HG03064 (cell line): ENCODE data around the gene PCDHGB3.
"Not testable (repeated sequence)": the region's sequence is repeated elsewhere in the genome, so short reads cannot be mapped to it uniquely, and the experiment has no call there.

Source experiments
- ATAC-seq: cut with Tn5 transposase; IDR thresholded peaks from one replicate; pipeline ENCODE4 v1.9.1; 2021; ENCODE audit warnings: low read depth; ENCODE audit not compliant: unreplicated experiment

PCDHGB3 gene

GRCh38 chr5:141389153-141390042, 19.4 kb downstream of the PCDHGB3 start:
- no peak for ATAC-seq

GRCh38 chr5:141392429-141393198, 22.6 kb downstream of the PCDHGB3 start, which contains the start of gene PCDHGA8:
Gene PCDHGA8, plus strand, starts transcription at chr5:141392633. Its CDS starts 181 bp downstream, at chr5:141392814.
- no peak for ATAC-seq

- no peak for ATAC-seq
These were observed 23.2 kb downstream of the PCDHGB3 start for GRCh38 chr5:141393267-141393666.

- not testable (repeated sequence) for ATAC-seq
These were observed 24.6 kb downstream of the PCDHGB3 start for GRCh38 chr5:141394401-141395187.

GRCh38 chr5:141397756-141398551, 27.9 kb downstream of the PCDHGB3 start, which contains the start of gene PCDHGB5:
Gene PCDHGB5, plus strand, starts transcription at chr5:141397947. Its CDS starts 181 bp downstream, at chr5:141398128.
- peak; percentile 98 for ATAC-seq

GRCh38 chr5:141398608-141399007, 28.6 kb downstream of the PCDHGB3 start:
- ATAC-seq: no peak

GRCh38 chr5:141399555-141400258, 29.7 kb downstream of the PCDHGB3 start:
- ATAC-seq: no peak

- ATAC-seq: no peak
These were observed 32.7 kb downstream of the PCDHGB3 start, which contains the start of gene PCDHGA9 for GRCh38 chr5:141402553-141403243. Gene PCDHGA9, plus strand, starts transcription at chr5:141402778. Its CDS starts 175 bp downstream, at chr5:141402953.

- ATAC-seq: no peak
These were observed 33.3 kb downstream of the PCDHGB3 start for GRCh38 chr5:141403387-141403786.

- not testable (repeated sequence) for ATAC-seq
These were observed 37.9 kb downstream of the PCDHGB3 start, which contains the start of gene PCDHGB6 for GRCh38 chr5:141407790-141408505. Gene PCDHGB6, plus strand, starts transcription at chr5:141408021. Its CDS starts 182 bp downstream, at chr5:141408203.

- no peak for ATAC-seq
These were observed 39.7 kb downstream of the PCDHGB3 start for GRCh38 chr5:141409598-141410306.

GRCh38 chr5:141411575-141411974, 41.5 kb downstream of the PCDHGB3 start:
- ATAC-seq: no peak

GRCh38 chr5:141412854-141413539, 43.0 kb downstream of the PCDHGB3 start, which contains the start of gene PCDHGA10:
Gene PCDHGA10, plus strand, starts transcription at chr5:141412987. Its CDS starts 189 bp downstream, at chr5:141413176.
- ATAC-seq: peak; percentile 72

- ATAC-seq: no peak
These were observed 43.6 kb downstream of the PCDHGB3 start for GRCh38 chr5:141413540-141414069.

GRCh38 chr5:141414548-141415274, 44.7 kb downstream of the PCDHGB3 start:
- not testable (repeated sequence) for ATAC-seq
